Measurements from ENCODE around the gene PEX1. TPM values are rescaled to one million over a fixed set of nuclear protein-coding genes. Genes with fewer than 3 reads are reported as not detected.

PEX1 gene
- total and polyA plus RNA-seq, 9 of the 15 experiments (the other 6 are each of a cell fraction or from before 2014, with no cell fraction given): 9.4 to 32.2 (median 19.9) TPM

DNA sequence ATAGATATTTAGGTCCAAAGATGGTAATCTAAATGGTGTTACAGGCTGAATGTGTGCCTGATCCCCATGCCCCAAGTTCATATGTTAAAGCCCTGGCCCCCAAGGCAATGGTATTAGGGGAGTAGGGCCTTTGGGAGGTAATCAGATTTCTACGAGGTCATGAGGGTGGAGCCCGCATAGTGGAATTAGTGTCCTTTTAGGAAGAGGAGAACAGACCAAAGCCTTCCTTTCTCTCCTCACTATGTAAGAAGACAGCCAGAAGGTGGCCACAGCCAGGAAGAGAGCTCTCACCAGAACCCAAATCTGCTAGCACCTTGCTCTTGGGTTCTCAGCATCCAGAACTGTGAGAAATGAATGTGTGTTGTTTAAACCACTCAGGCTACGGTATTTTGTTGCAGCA lies 65.8 kb downstream of the PEX1 start:
- H3K9me3 ChIP-seq (replicated peaks; ENCODE audit: control insufficient read depth, insufficient read depth, low read depth, low read length): no peaks in the 10 kb centered on the region
- H3K79me2 ChIP-seq (ENCODE audit: control insufficient read depth, insufficient read depth, low read length): no peaks in the 10 kb centered on the region
- ChIA-PET CTCF (ENCODE audit: low intra/inter-chr PET ratio) (interaction anchor here (1.3 kb wide), 1 partner anchor 633 kb away, joined by 7 read pairs; no protein-coding TSS in a partner anchor), POLR2A (interaction anchor here (1.0 kb wide), 1 partner anchor 15 kb away, joined by 3 read pairs; the partner anchor contains the start of gene GATAD1)
- H3K27ac ChIP-seq (ENCODE audit: extremely low read depth, low read depth, low read length): no peak overlapping the region
- peaks cover 0 to 4% of the 10 kb centered on the region in 2 experiments; a peak in 2 of 5 replicates for H3K4me1 ChIP-seq (replicated peaks in 1 of 2; ENCODE audit: control insufficient read depth in 2 of 2, insufficient read depth in 2 of 2, low read length in 2 of 2)
- no peak for TF ChIP-seq YBX1 (IDR thresholded peaks at IDR 0.05)
- no TSS peak for BruUV-seq (replicated peaks)
- H2AFZ ChIP-seq (ENCODE audit: low read depth, low read length): no peak overlapping the region; the same call in 1 of the 2 replicates
- intact Hi-C loops (cut with micrococcal nuclease): no loop called here
- ATAC-seq (no peak), FAIRE-seq (no peak), DNase-seq (ENCODE audit: extremely low read depth in 1 of 4, low spot score in 3 of 4) (no peak)
- in situ Hi-C loops (cut with MboI): no loop called here
- H4K20me1 ChIP-seq (replicated peaks; ENCODE audit: control insufficient read depth, insufficient read depth, low read length): no peaks in the 10 kb centered on the region
- no peaks in the 10 kb centered on the region for H3K27me3 ChIP-seq (ENCODE audit: control insufficient read depth in 2 of 2, insufficient read depth in 2 of 2, low read length in 2 of 2)
- no peak overlapping the region for H3K4me3 ChIP-seq
- WGBS (ENCODE audit: insufficient coverage, low coverage, missing lambda C conversion rate): 66% methylated on average over 3 of the region's 3 CpGs
- H3K9me1 ChIP-seq (ENCODE audit: control insufficient read depth, insufficient read depth, low read length): no peaks in the 10 kb centered on the region
- peaks cover 10% of the 10 kb centered on the region; the same call in 1 of the 3 replicates for H3K36me3 ChIP-seq (ENCODE audit: control insufficient read depth, insufficient read depth, low read length)
- H3K9ac ChIP-seq (ENCODE audit: insufficient read depth in 1 of 2, low read depth in 2 of 2, low read length in 2 of 2): no peak overlapping the region
- H3K4me2 ChIP-seq (ENCODE audit: insufficient read depth, low read length): no peak overlapping the region

DNA sequence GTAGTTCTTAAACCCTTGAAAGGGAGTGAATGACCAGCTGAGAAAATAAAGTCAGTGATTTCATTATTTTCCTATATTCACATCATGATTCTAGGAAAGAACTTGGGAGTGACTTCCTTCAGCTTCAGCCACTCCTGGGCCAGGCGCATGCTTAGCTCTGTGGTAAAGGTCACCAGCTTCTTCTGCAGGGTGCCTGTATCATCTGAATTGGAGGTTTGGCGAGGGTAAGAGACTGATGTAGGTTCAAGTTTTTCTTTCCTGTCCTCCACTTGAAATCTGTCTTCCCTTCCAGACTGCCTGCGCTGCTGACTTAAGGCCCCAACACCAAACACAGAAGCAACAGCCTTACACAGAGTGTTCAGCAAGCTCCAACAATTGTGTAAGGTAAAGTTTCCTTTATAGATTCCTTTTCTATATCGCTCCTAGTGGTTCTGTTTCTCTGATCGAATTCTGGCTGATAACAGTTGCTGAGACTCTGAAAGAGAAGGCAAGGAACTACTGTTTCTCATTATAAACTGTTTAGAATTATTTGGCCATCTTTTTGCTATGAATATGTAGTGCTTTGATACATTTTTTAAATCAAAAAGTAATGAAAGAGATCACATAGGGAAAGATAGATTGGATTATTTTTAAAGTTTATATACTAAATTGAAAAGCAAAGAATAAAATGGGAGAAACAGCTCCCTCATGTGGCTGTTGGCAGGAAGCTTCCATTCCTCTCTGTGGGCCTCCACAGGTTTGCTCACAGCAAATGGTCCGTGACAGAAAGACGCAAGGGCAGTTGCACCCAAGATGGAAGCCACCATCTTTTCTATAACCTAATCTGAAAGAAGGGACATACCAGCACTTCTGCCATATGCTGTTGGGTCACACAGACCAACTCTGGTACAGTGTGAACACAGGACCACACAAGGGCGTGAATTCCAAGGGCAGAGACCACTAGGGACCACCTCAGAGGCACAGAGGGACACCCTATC lies 67.0 kb downstream of the PEX1 start:
- peak; percentile 86 for FAIRE-seq
- peak; percentile 53 to 75 (median 65) for DNase-seq (ENCODE audit: extremely low read depth in 1 of 4, low spot score in 3 of 4)
- peaks cover 17% of the 10 kb centered on the region for H3K36me3 ChIP-seq (ENCODE audit: control insufficient read depth, insufficient read depth, low read length)
- H3K9me1 ChIP-seq (ENCODE audit: control insufficient read depth, insufficient read depth, low read length): no peaks in the 10 kb centered on the region
- ATAC-seq: peak; percentile 93
- peak overlapping the region; percentile 37; the same call in 1 of the 2 replicates for H3K4me2 ChIP-seq (ENCODE audit: insufficient read depth, low read length)
- in situ Hi-C loops (cut with MboI) (no loop called here), intact Hi-C loops (cut with micrococcal nuclease) (loop anchor here (1.0 to 2.0 kb wide), 2 partner anchors 37 to 581 kb away; partner anchors contain the start of gene MTERF1)
- no peak overlapping the region for H3K4me3 ChIP-seq
- POLR2A ChIA-PET: interaction anchor here (0.6 to 2.0 kb wide), 4 partner anchors 11 to 849 kb away, joined by 3 to 15 read pairs (median 4); partner anchors contain the start of gene GATAD1
- H4K20me1 ChIP-seq (replicated peaks; ENCODE audit: control insufficient read depth, insufficient read depth, low read length): no peaks in the 10 kb centered on the region
- WGBS (ENCODE audit: insufficient coverage, low coverage, missing lambda C conversion rate): 41% methylated on average over 8 of the region's 8 CpGs
- H2AFZ ChIP-seq (ENCODE audit: low read depth, low read length): peak overlapping the region; percentile 94
- H3K9me3 ChIP-seq (replicated peaks; ENCODE audit: control insufficient read depth, insufficient read depth, low read depth, low read length): no peaks in the 10 kb centered on the region
- peak overlapping the region in 1 of 2 experiments; percentile 32; a peak in 1 of 4 replicates for H3K9ac ChIP-seq (ENCODE audit: insufficient read depth in 1 of 2, low read depth in 2 of 2, low read length in 2 of 2)
- H3K27ac ChIP-seq (ENCODE audit: extremely low read depth, low read depth, low read length): peak overlapping the region; percentile 22; the same call in 2 of the 3 replicates
- H3K4me1 ChIP-seq (replicated peaks in 1 of 2; ENCODE audit: control insufficient read depth in 2 of 2, insufficient read depth in 2 of 2, low read length in 2 of 2): peaks cover 0 to 4% of the 10 kb centered on the region in 2 experiments; a peak in 2 of 5 replicates
- no peaks in the 10 kb centered on the region for H3K27me3 ChIP-seq (ENCODE audit: control insufficient read depth in 2 of 2, insufficient read depth in 2 of 2, low read length in 2 of 2)
- H3K79me2 ChIP-seq (ENCODE audit: control insufficient read depth, insufficient read depth, low read length): no peaks in the 10 kb centered on the region
- no TSS peak for BruUV-seq (replicated peaks)
- CTCF ChIA-PET (ENCODE audit: low intra/inter-chr PET ratio): interaction anchor here (0.6 to 1.3 kb wide), 4 partner anchors 446 to 710 kb away, joined by 3 to 7 read pairs (median 4); partner anchors contain the start of gene MTERF1
- no peak for TF ChIP-seq FOXP1 (CRISPR knock-in tag; IDR thresholded peaks at IDR 0.05)
- TF ChIP-seq POLR2AphosphoS2 (IDR thresholded peaks at IDR 0.05; ENCODE audit: low read length): no peak
- TF ChIP-seq SNIP1 (IDR thresholded peaks at IDR 0.05; ENCODE audit: low read depth): no peak
- TF ChIP-seq CBFA2T2 (conservative IDR thresholded peaks at IDR 0.05): no peak
- TF ChIP-seq SMC3 (conservative IDR thresholded peaks at IDR 0.05; ENCODE audit: insufficient read depth, low read depth, low read length): peak; percentile 68
- no peak for TF ChIP-seq POLR3A (IDR thresholded peaks at IDR 0.05; ENCODE audit: borderline replicate concordance, extremely low read depth, insufficient read depth, insufficient read length)
- TF ChIP-seq STAT6 (CRISPR knock-in tag; IDR thresholded peaks at IDR 0.05): no peak
- TF ChIP-seq ZNF785 (CRISPR knock-in tag; IDR thresholded peaks at IDR 0.05): no peak
- no peak for TF ChIP-seq ZNF232 (CRISPR knock-in tag; IDR thresholded peaks at IDR 0.05)

Measured in K562 (cell line).